ENCODE results near the gene CNOT4.
"Not testable (repeated sequence)": the region's sequence is repeated elsewhere in the genome, so short reads cannot be mapped to it uniquely, and the experiment has no call there.

CNOT4 gene

GRCh38 chr7:135510592-135511183 is 786 bp upstream of the CNOT4 start:
- peak; percentile 62 for DNase-seq

- no peak for DNase-seq
Measured at GRCh38 chr7:135509589-135509838, 388 bp downstream of the CNOT4 start.

GRCh38 chr7:135508883-135509588 is 866 bp downstream of the CNOT4 start:
- DNase-seq: peak; percentile 82

- peak; percentile 33 for DNase-seq
Measured at GRCh38 chr7:135501402-135501801, 8.5 kb downstream of the CNOT4 start.

GRCh38 chr7:135499818-135500217 is 10.1 kb downstream of the CNOT4 start:
- DNase-seq: peak; percentile 59

GRCh38 chr7:135497161-135497560 is 12.7 kb downstream of the CNOT4 start:
- DNase-seq: not testable (repeated sequence)

GRCh38 chr7:135493362-135493761 is 16.5 kb downstream of the CNOT4 start:
- no peak for DNase-seq

GRCh38 chr7:135492151-135492550 is 17.8 kb downstream of the CNOT4 start:
- no peak for DNase-seq

GRCh38 chr7:135490783-135491182 is 19.1 kb downstream of the CNOT4 start:
- peak; percentile 29 for DNase-seq

- DNase-seq: no peak
Measured at GRCh38 chr7:135489791-135490190, 20.1 kb downstream of the CNOT4 start.

GRCh38 chr7:135486261-135486920 is 23.5 kb downstream of the CNOT4 start:
- DNase-seq: no peak

GRCh38 chr7:135481598-135481979 is 28.3 kb downstream of the CNOT4 start:
- no peak for DNase-seq

GRCh38 chr7:135480966-135481597 is 28.8 kb downstream of the CNOT4 start:
- peak; percentile 80 for DNase-seq

GRCh38 chr7:135475521-135475920 is 34.4 kb downstream of the CNOT4 start:
- no peak for DNase-seq

- not testable (repeated sequence) for DNase-seq
Measured at GRCh38 chr7:135469705-135470104, 40.2 kb downstream of the CNOT4 start.

GRCh38 chr7:135467207-135467711 is 42.6 kb downstream of the CNOT4 start:
- DNase-seq: no peak

- no peak for DNase-seq
Measured at GRCh38 chr7:135466442-135467206, 43.3 kb downstream of the CNOT4 start.

- peak; percentile 20 for DNase-seq
Measured at GRCh38 chr7:135463908-135464307, 46.0 kb downstream of the CNOT4 start.

- no peak for DNase-seq
Measured at GRCh38 chr7:135459951-135460567, 49.8 kb downstream of the CNOT4 start.

GRCh38 chr7:135459076-135459475 is 50.8 kb downstream of the CNOT4 start:
- no peak for DNase-seq

- DNase-seq: no peak
Measured at GRCh38 chr7:135454060-135454459, 55.8 kb downstream of the CNOT4 start.

- no peak for DNase-seq
Measured at GRCh38 chr7:135449436-135449835, 60.5 kb downstream of the CNOT4 start.

- DNase-seq: no peak
Measured at GRCh38 chr7:135448753-135449152, 61.1 kb downstream of the CNOT4 start.
